IPS-18c (cell line): ENCODE measurements around the gene KLHL26.
A peak's percentile ranks its signal among the peaks of the same experiment; 100 is the strongest.
"Not testable (repeated sequence)": the region's sequence is repeated elsewhere in the genome, so short reads cannot be mapped to it uniquely, and the experiment has no call there.

Source experiments
- H3K4me3 ChIP-seq: 2 replicates; pipeline ENCODE4 v1.7.0; 2013; ENCODE audit warnings: low read depth, mild to moderate bottlenecking, low read length, moderate library complexity; ENCODE audit not compliant: insufficient read depth
- H3K9me3 ChIP-seq: one replicate; pipeline ENCODE4 v1.6.1; 2013; ENCODE audit warnings: mild to moderate bottlenecking, low read length, moderate library complexity; ENCODE audit not compliant: control insufficient read depth, insufficient read depth

KLHL26 gene, protein sequence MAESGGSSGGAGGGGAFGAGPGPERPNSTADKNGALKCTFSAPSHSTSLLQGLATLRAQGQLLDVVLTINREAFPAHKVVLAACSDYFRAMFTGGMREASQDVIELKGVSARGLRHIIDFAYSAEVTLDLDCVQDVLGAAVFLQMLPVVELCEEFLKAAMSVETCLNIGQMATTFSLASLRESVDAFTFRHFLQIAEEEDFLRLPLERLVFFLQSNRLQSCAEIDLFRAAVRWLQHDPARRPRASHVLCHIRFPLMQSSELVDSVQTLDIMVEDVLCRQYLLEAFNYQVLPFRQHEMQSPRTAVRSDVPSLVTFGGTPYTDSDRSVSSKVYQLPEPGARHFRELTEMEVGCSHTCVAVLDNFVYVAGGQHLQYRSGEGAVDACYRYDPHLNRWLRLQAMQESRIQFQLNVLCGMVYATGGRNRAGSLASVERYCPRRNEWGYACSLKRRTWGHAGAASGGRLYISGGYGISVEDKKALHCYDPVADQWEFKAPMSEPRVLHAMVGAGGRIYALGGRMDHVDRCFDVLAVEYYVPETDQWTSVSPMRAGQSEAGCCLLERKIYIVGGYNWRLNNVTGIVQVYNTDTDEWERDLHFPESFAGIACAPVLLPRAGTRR

DNA sequence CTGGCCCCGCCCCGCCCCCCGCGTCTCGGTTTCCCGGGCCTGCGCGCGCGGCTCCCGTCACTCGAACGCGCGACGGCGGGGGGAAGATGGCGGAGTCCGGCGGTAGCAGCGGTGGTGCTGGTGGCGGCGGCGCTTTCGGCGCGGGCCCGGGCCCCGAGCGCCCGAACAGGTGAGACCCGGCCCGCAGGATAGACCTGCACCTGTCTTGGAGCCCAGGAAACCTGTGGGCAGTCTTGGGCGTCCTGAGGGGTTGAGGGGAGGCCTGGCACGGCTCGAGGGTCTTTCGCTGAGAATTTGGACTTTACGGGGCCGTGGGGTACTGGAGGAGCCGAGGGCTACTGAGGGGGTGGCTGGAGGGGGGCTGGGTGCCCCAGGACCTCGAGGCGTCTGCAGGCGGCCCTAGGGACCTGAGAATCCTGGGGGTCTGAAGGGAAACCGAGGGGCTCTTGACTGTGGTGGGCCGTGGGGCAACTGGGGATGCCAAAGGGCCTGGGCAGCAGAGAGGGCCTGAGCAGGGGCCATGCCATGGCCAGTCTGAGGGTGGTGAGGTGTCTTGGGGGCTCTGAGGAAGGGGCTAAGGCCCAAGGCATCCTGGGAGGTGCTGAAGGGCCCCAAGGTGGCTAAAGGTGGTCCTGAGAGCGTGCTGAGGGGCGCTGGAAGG, at the start of gene KLHL26:
Gene KLHL26, plus strand, starts transcription at position 60 of the 661 bp plus-strand sequence. Its CDS starts 27 bp downstream, at position 87.
- H3K4me3 ChIP-seq, result peak within 1 kb of the TSS; percentile 84
- H3K9me3 ChIP-seq, result no peaks in the 10 kb centered on the region

DNA sequence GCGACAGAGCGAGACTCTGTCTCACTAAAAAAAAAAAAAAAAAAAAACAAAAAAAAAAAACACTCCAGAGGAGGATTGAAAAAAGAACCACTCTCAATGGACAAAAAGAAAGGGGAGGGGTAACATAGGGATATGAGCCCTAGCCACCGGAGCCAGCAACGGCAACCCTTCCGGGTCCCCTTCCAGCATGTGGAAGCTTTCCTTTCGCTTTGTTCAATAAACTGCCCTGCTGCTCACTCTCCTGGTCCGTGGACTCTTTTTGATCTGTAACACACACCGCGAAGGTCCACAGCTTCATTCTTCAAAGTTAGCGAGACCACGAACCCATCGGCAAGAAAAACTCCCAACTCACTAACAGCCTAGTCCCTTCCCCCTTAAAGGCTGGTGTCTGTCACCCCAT, 49.3 kb upstream of the KLHL26 start:
- Histone ChIP-seq H3K4me3 (no peak overlapping the region), H3K9me3 (no peaks in the 10 kb centered on the region)

DNA sequence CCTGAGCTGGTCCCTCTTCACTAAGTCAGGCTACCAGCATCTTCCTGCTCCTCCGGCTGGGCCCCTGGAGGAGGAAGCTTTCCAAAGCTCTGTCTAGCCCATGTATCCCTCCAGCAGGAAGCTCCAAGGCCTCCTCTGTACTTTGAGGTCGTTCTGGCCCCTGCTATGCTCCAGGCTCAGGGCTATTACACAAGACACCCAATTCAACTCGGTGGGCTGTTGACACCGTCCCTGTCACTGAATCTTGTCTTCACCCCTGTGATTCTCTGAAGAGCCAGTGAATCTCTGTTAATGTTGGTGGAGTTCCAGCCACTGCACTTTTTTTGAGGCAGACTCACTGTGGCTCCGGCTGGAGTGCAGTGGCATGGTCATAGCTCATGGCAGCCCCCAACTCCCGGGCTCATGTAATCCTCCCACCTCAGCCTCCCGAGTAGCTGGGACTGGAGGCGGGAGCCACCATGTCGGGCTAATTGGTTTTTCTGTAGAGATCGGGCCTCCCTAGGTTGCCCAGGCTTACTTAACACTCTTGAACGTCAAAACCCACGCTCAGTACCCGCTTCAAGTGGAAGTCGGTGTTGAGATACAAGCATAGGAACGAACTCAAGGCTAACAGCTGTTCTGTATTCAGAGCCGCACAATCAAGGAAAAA, 48.7 kb upstream of the KLHL26 start:
- Histone ChIP-seq H3K4me3 (peak overlapping the region; percentile 99), H3K9me3 (no peaks in the 10 kb centered on the region)

- Histone ChIP-seq H3K4me3 (peak within 1 kb of the TSS; percentile 99), H3K9me3 (no peaks in the 10 kb centered on the region)
These were observed 48.0 kb upstream of the KLHL26 start, which contains the start of gene REX1BD for GRCh38 chr19:18588611-18589379. TSS of gene REX1BD (plus strand) at chr19:18588798. CDS start at chr19:18588802, 4 bp downstream.

DNA sequence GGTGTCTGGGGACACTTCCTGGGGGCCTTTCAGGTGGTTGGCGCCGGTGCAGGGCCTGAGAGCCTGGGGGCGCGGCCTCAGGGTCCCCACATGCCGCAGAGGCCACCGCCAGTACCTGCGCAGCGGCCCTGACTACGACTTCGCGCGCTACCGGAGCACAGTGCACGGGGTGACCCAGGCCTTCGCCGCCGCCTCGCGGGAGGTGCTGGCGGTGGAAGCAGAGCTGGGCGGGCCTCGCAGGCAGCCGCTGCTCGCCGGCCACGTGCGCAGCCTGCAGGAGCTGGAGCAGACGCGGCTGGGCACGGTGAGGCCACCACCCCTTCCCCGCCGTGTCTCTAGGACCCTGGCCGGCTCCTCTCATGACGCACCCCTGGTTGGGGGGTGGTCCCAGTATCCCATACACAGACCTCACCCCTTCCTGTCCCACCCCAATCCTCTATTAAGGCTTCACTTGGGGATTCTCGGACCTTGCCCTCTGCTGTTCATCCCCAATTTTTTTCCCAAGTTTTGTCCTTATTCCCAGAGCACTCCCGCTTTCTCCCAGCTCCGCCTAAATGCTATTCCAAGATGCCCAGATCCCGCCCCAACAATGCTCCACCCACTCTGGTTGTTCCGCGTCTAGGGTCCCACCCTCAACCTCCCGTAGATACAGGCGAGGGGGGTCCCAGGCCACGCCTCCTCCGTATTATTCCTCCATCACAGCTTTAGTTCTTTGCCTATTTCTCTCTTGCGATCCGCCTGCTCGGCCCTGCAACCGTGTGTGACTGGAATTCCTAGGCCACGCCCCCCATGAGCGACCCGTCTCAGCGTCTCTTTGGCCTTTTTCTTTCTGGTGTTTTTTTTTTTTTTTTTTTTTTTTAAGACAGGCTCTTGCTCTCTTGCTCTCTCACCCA, 47.2 kb upstream of the KLHL26 start:
- peak overlapping the region; percentile 99 for H3K4me3 ChIP-seq
- no peaks in the 10 kb centered on the region for H3K9me3 ChIP-seq

DNA sequence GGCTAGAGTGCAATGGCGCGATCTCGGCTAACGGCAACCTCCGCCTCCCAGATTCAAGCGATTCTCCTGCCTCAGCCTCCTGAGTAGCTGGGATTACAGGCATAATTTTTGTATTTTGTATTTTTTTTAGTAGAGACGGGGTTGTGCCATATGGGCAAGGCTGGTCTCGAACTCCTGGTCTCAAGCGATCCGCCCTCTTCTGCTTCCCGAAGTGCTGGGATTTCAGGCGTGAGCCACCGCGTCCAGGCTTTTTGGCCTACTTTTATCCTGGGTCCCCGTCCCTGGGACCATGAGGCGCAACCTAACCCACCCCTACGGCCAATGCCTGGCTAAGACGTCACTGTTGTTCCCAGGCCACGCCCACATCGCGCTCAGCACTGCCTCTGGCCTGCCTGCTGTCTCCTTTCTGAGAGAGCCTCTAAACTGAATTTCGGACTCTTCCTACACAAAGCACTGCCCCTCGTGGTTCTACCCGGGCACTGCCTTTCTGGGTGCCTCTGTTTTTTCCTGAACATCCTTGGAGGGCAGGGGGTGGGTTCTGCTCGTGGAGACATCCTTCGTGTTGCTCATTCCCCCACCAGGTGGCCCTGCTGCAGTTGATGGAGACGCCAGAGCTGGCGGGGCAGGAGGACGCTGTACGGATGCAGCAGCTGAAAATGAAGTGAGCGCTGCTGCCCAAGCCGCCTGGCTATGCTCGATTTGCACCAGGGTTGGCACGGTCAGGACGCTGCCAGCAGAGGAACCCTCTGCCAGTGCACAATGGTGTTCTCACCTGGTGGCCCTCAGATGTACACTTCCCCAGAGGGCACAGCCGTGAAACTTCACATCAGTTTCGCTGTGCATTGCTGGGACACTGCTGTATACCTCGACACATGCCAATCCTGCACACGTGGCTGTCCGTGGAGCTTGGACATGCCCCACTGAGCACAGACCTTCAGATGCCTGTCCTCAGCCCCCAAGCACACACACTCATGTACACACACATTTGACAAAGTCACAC, 46.3 kb upstream of the KLHL26 start:
- H3K4me3 ChIP-seq, result peak overlapping the region; percentile 99; the same call in 1 of the 2 replicates
- no peaks in the 10 kb centered on the region for H3K9me3 ChIP-seq

- no peaks in the 10 kb centered on the region for H3K9me3 ChIP-seq
- H3K4me3 ChIP-seq, result no peak overlapping the region
These were observed 45.0 kb upstream of the KLHL26 start for GRCh38 chr19:18591735-18592385.

GRCh38 chr19:18592732-18593131, 44.1 kb upstream of the KLHL26 start:
- H3K4me3 ChIP-seq, H3K9me3 ChIP-seq: not testable (repeated sequence)

- H3K9me3 ChIP-seq, result no peaks in the 10 kb centered on the region
- peak overlapping the region; percentile 55 for H3K4me3 ChIP-seq
These were observed 43.3 kb upstream of the KLHL26 start for GRCh38 chr19:18593367-18594095.

- peak overlapping the region; percentile 55 for H3K4me3 ChIP-seq
- no peaks in the 10 kb centered on the region for H3K9me3 ChIP-seq
These were observed 42.6 kb upstream of the KLHL26 start for GRCh38 chr19:18594096-18594823.

GRCh38 chr19:18594824-18595373, 41.9 kb upstream of the KLHL26 start:
- peak overlapping the region; percentile 55 for H3K4me3 ChIP-seq
- H3K9me3 ChIP-seq, result no peaks in the 10 kb centered on the region

- H3K4me3 ChIP-seq, result no peak overlapping the region
- H3K9me3 ChIP-seq, result no peaks in the 10 kb centered on the region
These were observed 41.4 kb upstream of the KLHL26 start for GRCh38 chr19:18595475-18595874.

GRCh38 chr19:18596752-18597157, 40.1 kb upstream of the KLHL26 start:
- Histone ChIP-seq H3K4me3 (no peak overlapping the region; the same call in 1 of the 2 replicates), H3K9me3 (no peaks in the 10 kb centered on the region)
